22Rv1 (cell line): ENCODE measurements around the gene FAM240B.

Experiments
- ZFX ChIP-seq: fragments of 450-650 bp; IDR thresholded peaks from 2 replicates; pipeline ENCODE4 v1.6.1; 2017; ENCODE audit warnings: antibody characterized with exemption, borderline replicate concordance
- TF ChIP-seq, protein P1 (sequence below): fragments of 450-650 bp; IDR thresholded peaks from 2 replicates; pipeline ENCODE4 v1.5.1; 2017; ENCODE audit warnings: mild to moderate bottlenecking

DNA sequence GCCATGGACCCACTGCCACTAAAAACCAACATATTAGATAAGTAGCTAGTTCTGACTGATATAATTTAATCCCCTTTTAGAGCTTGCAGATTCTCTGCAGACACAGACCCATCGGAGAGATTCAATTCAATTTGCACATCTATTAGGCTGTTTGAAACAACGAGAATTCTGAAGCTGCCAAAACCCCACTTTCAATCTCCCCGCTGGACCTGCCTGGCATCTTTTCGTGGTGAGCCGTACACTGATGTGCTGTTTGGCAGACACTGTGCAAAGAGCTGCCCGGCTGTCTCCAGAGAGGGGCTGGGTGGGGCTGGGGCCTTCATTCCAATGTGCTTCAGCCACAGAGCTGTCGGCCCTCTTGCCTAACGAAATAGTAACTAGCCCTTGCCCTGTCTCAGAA lies 42.1 kb upstream of the FAM240B start:
- TF ChIP-seq, protein P1, sequence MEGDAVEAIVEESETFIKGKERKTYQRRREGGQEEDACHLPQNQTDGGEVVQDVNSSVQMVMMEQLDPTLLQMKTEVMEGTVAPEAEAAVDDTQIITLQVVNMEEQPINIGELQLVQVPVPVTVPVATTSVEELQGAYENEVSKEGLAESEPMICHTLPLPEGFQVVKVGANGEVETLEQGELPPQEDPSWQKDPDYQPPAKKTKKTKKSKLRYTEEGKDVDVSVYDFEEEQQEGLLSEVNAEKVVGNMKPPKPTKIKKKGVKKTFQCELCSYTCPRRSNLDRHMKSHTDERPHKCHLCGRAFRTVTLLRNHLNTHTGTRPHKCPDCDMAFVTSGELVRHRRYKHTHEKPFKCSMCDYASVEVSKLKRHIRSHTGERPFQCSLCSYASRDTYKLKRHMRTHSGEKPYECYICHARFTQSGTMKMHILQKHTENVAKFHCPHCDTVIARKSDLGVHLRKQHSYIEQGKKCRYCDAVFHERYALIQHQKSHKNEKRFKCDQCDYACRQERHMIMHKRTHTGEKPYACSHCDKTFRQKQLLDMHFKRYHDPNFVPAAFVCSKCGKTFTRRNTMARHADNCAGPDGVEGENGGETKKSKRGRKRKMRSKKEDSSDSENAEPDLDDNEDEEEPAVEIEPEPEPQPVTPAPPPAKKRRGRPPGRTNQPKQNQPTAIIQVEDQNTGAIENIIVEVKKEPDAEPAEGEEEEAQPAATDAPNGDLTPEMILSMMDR: no peak
- no peak for TF ChIP-seq ZFX
